Mesenchymal stem cell (in vitro differentiated cells and primary cell): ENCODE results near the gene ZNF616.

Experiments used
- DNase-seq: peaks from one replicate; pipeline ENCODE4 v3.0.0-alpha.2; 2013
- H2AFZ ChIP-seq: one replicate; pipeline ENCODE4 v1.6.1; 2013; ENCODE audit warnings: low read depth, mild to moderate bottlenecking, control low read depth, inconsistent platforms, low read length, moderate library complexity
- H2AK5ac ChIP-seq: 2 replicates; pipeline ENCODE4 v1.6.1; 2013; ENCODE audit warnings: low read length, moderate library complexity, mild to moderate bottlenecking, inconsistent platforms; ENCODE audit not compliant: severe bottlenecking
- H2BK120ac ChIP-seq: one replicate; pipeline ENCODE4 v1.6.1; 2013; ENCODE audit warnings: low read depth, mild to moderate bottlenecking, inconsistent platforms, low read length, moderate library complexity
- H2BK12ac ChIP-seq, 2 experiments: one replicate each; pipeline ENCODE4 v1.6.1; 2013; ENCODE audit warnings: inconsistent platforms in 2 of 2, low read length in 2 of 2, mild to moderate bottlenecking in 2 of 2, moderate library complexity in 2 of 2, control low read depth in 1 of 2
- H2BK15ac ChIP-seq: one replicate; pipeline ENCODE4 v1.6.1; 2013; ENCODE audit warnings: mild to moderate bottlenecking, low read depth, inconsistent platforms; ENCODE audit not compliant: poor library complexity, severe bottlenecking
- H2BK5ac ChIP-seq: 2 replicates; pipeline ENCODE4 v1.6.1; 2013; ENCODE audit warnings: low read depth, mild to moderate bottlenecking, low read length, control low read depth, inconsistent platforms; ENCODE audit not compliant: poor library complexity, severe bottlenecking
- H3K14ac ChIP-seq, 2 experiments: one replicate each; pipeline ENCODE4 v1.6.1; 2013; ENCODE audit warnings: inconsistent platforms in 2 of 2, low read length in 2 of 2, control low read depth in 1 of 2, mild to moderate bottlenecking in 1 of 2, moderate library complexity in 1 of 2
- H3K18ac ChIP-seq, 2 experiments: one replicate each; pipeline ENCODE4 v1.6.1; 2013; ENCODE audit warnings: inconsistent platforms in 2 of 2, low read length in 2 of 2, control low read depth in 1 of 2, low read depth in 1 of 2, mild to moderate bottlenecking in 1 of 2
- H3K23ac ChIP-seq, 2 experiments: one replicate each; pipeline ENCODE4 v1.6.1; 2013; ENCODE audit warnings: inconsistent platforms in 2 of 2, low read length in 2 of 2, mild to moderate bottlenecking in 2 of 2, moderate library complexity in 2 of 2, control low read depth in 1 of 2
- H3K27ac ChIP-seq: 2 replicates; pipeline ENCODE4 v1.5.1; 2013; ENCODE audit warnings: mild to moderate bottlenecking, moderate library complexity, low read length, control low read depth, inconsistent platforms; ENCODE audit not compliant: poor library complexity, severe bottlenecking
- H3K27me3 ChIP-seq, 2 experiments: 2 replicates each; pipeline versions ENCODE4 v1.6.1 to v1.7.0; 2013; ENCODE audit warnings: low read length in 2 of 2, mild to moderate bottlenecking in 2 of 2, moderate library complexity in 2 of 2, control low read depth in 1 of 2, inconsistent platforms in 1 of 2; ENCODE audit not compliant: control insufficient read depth in 1 of 2, insufficient read depth in 1 of 2
- H3K36me3 ChIP-seq, 2 experiments: 2 replicates each; pipeline versions ENCODE4 v1.6.1 to v1.7.0; 2013; ENCODE audit warnings: low read length in 2 of 2, control low read depth in 1 of 2, inconsistent platforms in 1 of 2, low read depth in 1 of 2, mild to moderate bottlenecking in 1 of 2; ENCODE audit not compliant: insufficient read depth in 2 of 2, control insufficient read depth in 1 of 2
- H3K4ac ChIP-seq, 2 experiments: one replicate each; pipeline ENCODE4 v1.6.1; 2013; ENCODE audit warnings: inconsistent platforms in 2 of 2, low read length in 2 of 2, mild to moderate bottlenecking in 2 of 2, moderate library complexity in 2 of 2, control low read depth in 1 of 2, low read depth in 1 of 2
- H3K4me1 ChIP-seq: 2 replicates; pipeline ENCODE4 v1.6.1; 2013; ENCODE audit warnings: low read depth, low read length, control low read depth; ENCODE audit not compliant: control insufficient read depth, insufficient read depth
- H3K4me2 ChIP-seq: 2 replicates; pipeline ENCODE4 v1.6.1; 2013; ENCODE audit warnings: low read length, mild to moderate bottlenecking, inconsistent platforms; ENCODE audit not compliant: poor library complexity, severe bottlenecking
- H3K4me3 ChIP-seq, 2 experiments: 2 replicates each; pipeline versions ENCODE4 v1.5.1 to v1.7.0; 2013; ENCODE audit warnings: low read length in 2 of 2, mild to moderate bottlenecking in 2 of 2, control low read depth in 1 of 2, low read depth in 1 of 2; ENCODE audit not compliant: insufficient read depth in 1 of 2
- H3K79me1 ChIP-seq: replicated peaks from 2 replicates; pipeline ENCODE4 v1.6.1; 2013; ENCODE audit warnings: mild to moderate bottlenecking, control low read depth, low read length, inconsistent platforms; ENCODE audit not compliant: poor library complexity, severe bottlenecking
- H3K9ac ChIP-seq: 2 replicates; pipeline ENCODE4 v1.7.0; 2013; ENCODE audit warnings: mild to moderate bottlenecking, low read length, moderate library complexity
- H3K9me3 ChIP-seq: 2 replicates; pipeline ENCODE4 v1.7.0; 2013; ENCODE audit warnings: mild to moderate bottlenecking, low read length; ENCODE audit not compliant: control insufficient read depth
- H4K8ac ChIP-seq: one replicate; pipeline ENCODE4 v1.6.1; 2013; ENCODE audit warnings: inconsistent platforms, mild to moderate bottlenecking, low read length, moderate library complexity
- H4K91ac ChIP-seq: one replicate; pipeline ENCODE4 v1.6.1; 2013; ENCODE audit warnings: mild to moderate bottlenecking, low read length, inconsistent platforms
- WGBS: methylation state at CpG from one replicate; pipeline ENCODE4 v1.1.7; 2013; ENCODE audit warnings: mixed read lengths; 5-methylcytosine and 5-hydroxymethylcytosine counted together

The ZNF616 gene

GRCh38 chr19:52141203-52141602 lies 1.5 kb upstream of the ZNF616 start:
- Histone ChIP-seq H2BK5ac (no peak overlapping the region), H3K36me3 (peaks cover 1 to 4% of the 10 kb centered on the region in 2 experiments), H3K9ac (no peak overlapping the region), H3K4me1 (no peaks in the 10 kb centered on the region), H3K18ac (no peak overlapping the region), H3K14ac (no peak overlapping the region), H3K27me3 (no peaks in the 10 kb centered on the region), H4K91ac (no peak overlapping the region), H2BK120ac (no peak overlapping the region), H3K23ac (no peak overlapping the region), H3K79me1 (peaks cover 9% of the 10 kb centered on the region), H2BK15ac (no peak overlapping the region), H3K9me3 (peaks cover 33% of the 10 kb centered on the region), H2AK5ac (no peak overlapping the region), H3K4me3 (no peak overlapping the region), H4K8ac (no peak overlapping the region), H3K4ac (no peak overlapping the region), H2AFZ (no peak overlapping the region), H2BK12ac (no peak overlapping the region), H3K4me2 (no peak overlapping the region), H3K27ac (no peak overlapping the region)
- DNase-seq, result no peak
- WGBS, result no CpG with 5 or more reads among the region's 2 CpGs

- Histone ChIP-seq H3K4me1 (no peaks in the 10 kb centered on the region), H3K9me3 (peaks cover 29% of the 10 kb centered on the region), H3K4me2 (peak overlapping the region; percentile 58), H2AFZ (no peak overlapping the region), H2BK12ac (no peak overlapping the region), H2BK120ac (no peak overlapping the region), H4K91ac (no peak overlapping the region), H3K9ac (peak overlapping the region; percentile 87), H2AK5ac (no peak overlapping the region), H3K18ac (no peak overlapping the region), H3K27me3 (no peaks in the 10 kb centered on the region), H3K23ac (no peak overlapping the region), H3K4me3 (peak overlapping the region in 1 of 2 experiments; percentile 74), H3K14ac (no peak overlapping the region), H3K79me1 (peaks cover 15% of the 10 kb centered on the region), H2BK15ac (no peak overlapping the region), H2BK5ac (no peak overlapping the region), H4K8ac (no peak overlapping the region), H3K27ac (no peak overlapping the region), H3K4ac (no peak overlapping the region), H3K36me3 (peaks cover 9 to 10% of the 10 kb centered on the region in 2 experiments)
- DNase-seq, result no peak
- WGBS, result 38% methylated on average over 19 of the region's 22 CpGs
Measured at GRCh38 chr19:52140032-52140710, 433 bp upstream of the ZNF616 start.

GRCh38 chr19:52138983-52139251 lies 821 bp downstream of the ZNF616 start:
- H3K4me1 ChIP-seq, result no peaks in the 10 kb centered on the region
- H2BK15ac ChIP-seq, result no peak overlapping the region
- H2BK12ac ChIP-seq, result no peak overlapping the region

GRCh38 chr19:52138278-52138982 lies 1.3 kb downstream of the ZNF616 start:
- H4K8ac ChIP-seq, result peak overlapping the region; percentile 36
- no peaks in the 10 kb centered on the region for H3K27me3 ChIP-seq
- peak overlapping the region; percentile 77 for H3K4me2 ChIP-seq
- H3K18ac ChIP-seq, result peak overlapping the region in 1 of 2 experiments; percentile 60
- peaks cover 30% of the 10 kb centered on the region for H3K9me3 ChIP-seq
- H4K91ac ChIP-seq, result no peak overlapping the region
- 18% methylated on average over 14 of the region's 14 CpGs for WGBS
- H3K4me1 ChIP-seq, result no peaks in the 10 kb centered on the region
- no peak overlapping the region for H2AK5ac ChIP-seq
- DNase-seq, result peak; percentile 37
- H3K4me3 ChIP-seq, result peak overlapping the region; percentile 60 to 100
- no peak overlapping the region for H2AFZ ChIP-seq
- H3K14ac ChIP-seq, result peak overlapping the region in 1 of 2 experiments; percentile 26
- peak overlapping the region; percentile 100 for H3K9ac ChIP-seq
- H3K27ac ChIP-seq, result peak overlapping the region; percentile 38
- H2BK120ac ChIP-seq, result no peak overlapping the region
- peaks cover 18 to 22% of the 10 kb centered on the region in 2 experiments for H3K36me3 ChIP-seq
- no peak overlapping the region for H2BK5ac ChIP-seq
- peaks cover 30% of the 10 kb centered on the region for H3K79me1 ChIP-seq
- H2BK15ac ChIP-seq, result peak overlapping the region; percentile 5
- peak overlapping the region in 1 of 2 experiments; percentile 56 for H3K4ac ChIP-seq
- no peak overlapping the region for H2BK12ac ChIP-seq
- H3K23ac ChIP-seq, result no peak overlapping the region

More at GRCh38 chr19:52138983-52139251, 821 bp downstream of the ZNF616 start:
- Histone ChIP-seq H3K23ac (no peak overlapping the region), H4K8ac (no peak overlapping the region), H3K79me1 (peaks cover 26% of the 10 kb centered on the region), H3K4me3 (peak overlapping the region; percentile 72 to 100), H3K9ac (peak overlapping the region; percentile 100), H4K91ac (no peak overlapping the region), H2AFZ (no peak overlapping the region), H3K18ac (peak overlapping the region in 1 of 2 experiments; percentile 60), H3K36me3 (peaks cover 16 to 20% of the 10 kb centered on the region in 2 experiments), H3K14ac (peak overlapping the region in 1 of 2 experiments; percentile 26), H2BK120ac (no peak overlapping the region), H3K27me3 (no peaks in the 10 kb centered on the region), H3K9me3 (peaks cover 30% of the 10 kb centered on the region), H2AK5ac (no peak overlapping the region), H3K27ac (peak overlapping the region; percentile 38), H3K4ac (peak overlapping the region in 1 of 2 experiments; percentile 56), H3K4me2 (peak overlapping the region; percentile 77), H2BK5ac (no peak overlapping the region)
- DNase-seq, result no peak
- 0% methylated on average over 7 of the region's 7 CpGs for WGBS
